ENCODE results near the gene IL1RN.

The IL1RN gene

GRCh38 chr2:113173542-113174375 is 46.4 kb downstream of the IL1RN start, which contains the start of gene PSD4:
TSS of gene PSD4 (plus strand) at chr2:113173971. CDS start at chr2:113182457, 8,486 bp downstream.
- DNase-seq (ENCODE audit: low read depth in 2 of 2): peak; percentile 75 to 76

DNA sequence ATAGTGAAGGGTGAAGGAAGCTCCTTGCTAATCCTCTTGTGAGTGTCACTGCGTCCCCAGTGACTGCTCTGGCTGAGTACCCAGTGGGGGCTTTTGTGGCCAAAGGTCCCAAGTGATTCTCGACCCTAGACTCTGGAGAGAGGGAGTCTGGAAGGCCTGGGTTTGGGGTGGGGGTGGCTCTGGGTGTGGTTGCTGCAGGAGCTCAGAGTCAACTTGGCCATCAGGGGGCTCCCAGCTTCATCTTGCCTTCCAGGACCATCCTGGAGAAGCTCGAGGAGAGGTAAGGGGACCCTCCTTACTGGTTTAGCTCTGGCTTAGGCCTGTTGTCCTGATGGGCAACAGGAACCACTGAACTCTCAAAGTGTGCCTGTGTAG is 47.0 kb downstream of the IL1RN start:
- DNase-seq (ENCODE audit: low read depth in 2 of 2): no peak

DNA sequence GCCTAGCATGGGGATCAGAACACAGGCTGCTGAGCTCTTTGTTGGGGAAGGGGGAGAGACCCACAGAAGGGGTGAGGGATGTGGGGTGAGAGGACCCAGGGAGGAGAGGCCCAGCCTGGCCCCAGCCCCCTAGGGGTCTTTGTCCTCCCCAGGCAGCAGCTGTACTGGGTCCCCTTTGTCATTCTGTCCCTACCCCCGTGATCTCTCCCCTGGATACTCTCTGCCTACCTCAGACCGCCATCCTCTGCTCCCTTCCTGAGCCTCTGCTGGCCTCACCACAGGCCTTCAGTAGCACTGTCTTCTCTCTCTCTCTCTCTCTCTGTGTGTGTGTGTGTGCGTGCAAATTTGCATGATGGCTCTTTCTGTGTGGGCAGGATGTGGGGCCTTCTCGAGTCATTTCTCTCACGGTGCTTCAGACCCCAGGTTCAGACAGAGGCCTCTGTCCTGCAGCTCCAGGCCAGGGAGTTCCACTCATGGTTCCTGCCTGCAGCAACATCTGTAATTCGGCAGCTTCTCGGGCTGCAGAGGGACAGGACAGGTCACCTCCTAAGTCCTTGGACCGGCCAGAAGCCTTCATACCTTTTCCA is 47.7 kb downstream of the IL1RN start:
- DNase-seq (ENCODE audit: low read depth in 2 of 2): peak in 1 of 2 donors; percentile 59

DNA sequence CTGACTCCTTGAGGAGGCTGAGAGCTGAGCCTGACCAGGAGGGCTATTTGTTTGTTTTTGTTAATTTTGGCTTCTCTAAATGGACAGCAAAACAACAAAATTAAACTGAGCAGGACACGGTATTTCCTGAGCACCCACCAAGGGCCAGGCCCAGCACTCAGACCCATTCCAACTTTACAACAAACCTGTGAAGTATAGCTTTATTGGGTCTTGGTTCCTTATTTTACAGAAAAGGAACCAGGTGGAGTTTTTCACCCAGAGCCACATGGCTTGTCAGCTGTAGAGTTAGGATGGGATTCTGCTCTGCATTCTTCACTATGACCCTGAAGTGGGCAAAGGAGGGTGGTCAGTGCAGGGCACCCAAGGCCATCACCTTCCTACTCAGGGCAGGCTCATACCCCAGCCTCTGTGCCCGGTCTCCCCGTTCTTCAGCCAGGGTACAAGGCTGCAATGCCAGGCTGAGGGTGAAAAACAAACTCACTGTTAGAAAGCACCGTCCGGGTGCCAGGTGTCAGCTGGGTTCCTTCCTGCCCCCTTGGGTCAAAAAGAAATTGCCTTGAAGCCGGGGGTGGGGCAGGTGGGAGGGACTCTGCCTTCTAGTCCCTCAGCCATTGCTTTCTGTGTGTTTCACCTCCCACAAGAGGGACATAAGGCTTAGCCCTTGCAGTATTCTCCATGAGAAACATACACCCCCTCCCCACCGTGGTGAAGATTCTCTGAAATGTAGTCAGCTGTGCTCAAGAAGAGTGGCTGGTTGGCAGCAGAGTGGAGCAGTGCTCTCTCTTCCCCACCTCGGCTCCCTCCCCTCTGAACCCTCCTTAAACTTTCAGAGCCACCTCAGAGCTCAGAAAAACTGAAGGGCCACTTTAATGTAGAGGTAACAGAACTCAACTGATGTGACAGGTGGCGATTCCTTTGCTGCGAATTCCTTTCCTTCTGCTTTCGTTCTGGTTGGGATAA is 48.6 kb downstream of the IL1RN start:
- no peak for DNase-seq (ENCODE audit: low read depth in 2 of 2)

DNA sequence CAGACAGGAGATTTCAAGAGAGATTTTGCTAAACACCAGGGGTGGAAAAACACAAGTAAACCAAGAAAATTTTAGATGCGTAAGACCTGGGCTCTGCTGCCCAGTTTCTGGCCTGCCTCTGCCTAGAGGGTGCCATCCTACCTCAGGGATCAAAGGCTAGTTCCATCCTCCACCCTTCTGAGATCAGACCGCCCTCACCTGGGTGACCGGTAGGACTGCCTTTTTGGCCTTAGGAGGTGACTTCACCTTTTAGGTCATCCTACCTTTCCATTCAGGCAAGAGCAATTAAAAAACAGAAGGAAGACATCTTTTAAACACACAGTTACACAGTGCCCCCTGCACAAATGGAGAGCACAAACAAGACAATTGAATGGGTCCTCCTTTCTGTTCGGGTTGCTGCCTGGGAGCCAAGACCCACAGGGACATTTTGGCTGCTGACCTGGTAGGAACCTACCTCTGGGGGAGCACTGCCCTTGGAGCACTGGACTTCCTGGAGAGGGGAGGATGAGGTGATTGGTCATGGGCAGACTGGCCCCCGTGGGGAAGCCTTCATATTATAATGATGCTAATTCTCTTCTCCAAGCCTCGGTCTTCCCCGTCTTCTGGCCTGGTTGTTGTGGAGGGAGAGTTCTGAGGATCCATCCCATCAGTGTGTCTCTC is 49.4 kb downstream of the IL1RN start:
- no peak for DNase-seq (ENCODE audit: low read depth in 2 of 2)

DNA sequence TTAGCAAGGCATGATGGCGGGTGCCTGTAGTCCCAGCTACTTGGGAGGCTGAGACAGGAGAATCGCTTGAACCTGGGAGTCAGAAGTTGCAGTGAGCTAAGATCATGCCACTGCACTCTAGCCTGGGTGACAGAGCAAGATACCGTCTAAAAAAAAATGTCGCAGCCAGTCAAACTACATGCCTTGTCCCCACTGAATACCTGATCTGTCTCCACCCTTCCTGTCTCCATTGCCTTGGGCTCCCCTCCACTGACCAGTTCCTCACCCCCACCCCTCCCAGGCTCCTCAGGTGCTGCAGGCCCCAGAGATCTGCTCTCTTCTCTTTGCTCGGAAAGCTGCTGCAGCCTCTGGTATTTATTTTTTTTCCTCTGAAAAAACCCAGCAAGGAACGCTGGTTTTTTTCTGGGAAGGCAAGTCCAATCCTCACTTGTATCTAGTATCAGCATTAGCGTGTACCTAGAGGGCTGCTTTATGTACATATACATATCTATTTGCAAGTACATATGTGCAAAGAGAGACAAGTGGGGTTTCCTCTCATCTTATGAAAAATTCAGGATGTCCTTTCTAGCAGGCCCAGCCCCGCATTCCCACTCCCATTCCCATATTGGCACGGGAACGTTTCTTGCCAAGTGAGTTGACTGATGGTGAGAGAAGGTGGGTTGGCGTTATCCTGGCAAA is 50.8 kb downstream of the IL1RN start:
- DNase-seq (ENCODE audit: low read depth in 2 of 2): no peak

DNA sequence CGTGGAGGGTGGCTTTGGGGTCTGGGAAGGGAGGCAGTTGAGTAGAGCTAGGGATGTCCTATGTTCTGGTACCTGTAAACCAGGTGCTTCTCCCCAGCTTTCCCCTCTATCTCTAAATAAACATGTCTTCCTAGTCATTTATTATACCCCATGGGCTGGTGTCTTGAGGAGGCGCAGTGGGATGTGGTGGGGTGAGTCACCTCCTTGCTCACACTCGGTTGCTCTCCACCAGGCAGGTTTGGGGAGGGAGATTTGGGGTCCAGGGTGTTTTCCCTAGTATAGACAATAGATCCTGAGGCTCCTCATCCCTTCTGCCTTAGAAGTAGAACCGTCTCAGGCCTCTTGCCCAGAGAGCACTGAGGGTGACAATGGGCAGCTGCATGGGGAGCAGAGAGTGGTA is 51.5 kb downstream of the IL1RN start:
- no peak for DNase-seq (ENCODE audit: low read depth in 2 of 2)

DNA sequence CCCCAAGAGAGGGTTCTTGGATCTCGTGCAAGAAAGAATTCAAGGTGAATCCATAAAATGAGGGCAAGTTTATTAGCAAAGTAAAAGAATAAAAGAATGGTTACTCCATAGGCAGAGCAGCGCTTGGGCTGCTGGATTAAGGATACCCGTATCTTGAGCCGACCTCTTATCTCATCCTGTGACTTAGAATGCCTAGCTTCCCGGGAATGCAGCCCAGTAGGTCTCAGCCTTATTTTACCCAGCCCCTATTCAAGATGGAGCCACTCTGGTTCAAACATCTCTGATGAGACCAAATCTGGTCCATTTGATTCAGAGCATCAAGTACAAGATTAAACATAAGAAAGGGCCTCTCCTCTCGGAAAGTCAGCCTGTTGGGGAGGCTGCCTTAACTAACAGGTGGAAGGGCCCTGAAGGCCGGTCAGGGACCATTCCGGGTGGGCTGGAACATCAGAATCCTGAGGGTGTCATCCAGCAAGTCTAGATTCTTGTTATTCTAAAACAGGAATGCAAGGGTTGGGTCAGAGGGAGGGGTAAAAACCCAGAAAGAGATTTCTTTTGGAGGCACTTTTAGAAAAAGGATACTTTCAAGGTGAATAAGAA is 52.1 kb downstream of the IL1RN start:
- DNase-seq (ENCODE audit: low read depth in 2 of 2): no peak

DNA sequence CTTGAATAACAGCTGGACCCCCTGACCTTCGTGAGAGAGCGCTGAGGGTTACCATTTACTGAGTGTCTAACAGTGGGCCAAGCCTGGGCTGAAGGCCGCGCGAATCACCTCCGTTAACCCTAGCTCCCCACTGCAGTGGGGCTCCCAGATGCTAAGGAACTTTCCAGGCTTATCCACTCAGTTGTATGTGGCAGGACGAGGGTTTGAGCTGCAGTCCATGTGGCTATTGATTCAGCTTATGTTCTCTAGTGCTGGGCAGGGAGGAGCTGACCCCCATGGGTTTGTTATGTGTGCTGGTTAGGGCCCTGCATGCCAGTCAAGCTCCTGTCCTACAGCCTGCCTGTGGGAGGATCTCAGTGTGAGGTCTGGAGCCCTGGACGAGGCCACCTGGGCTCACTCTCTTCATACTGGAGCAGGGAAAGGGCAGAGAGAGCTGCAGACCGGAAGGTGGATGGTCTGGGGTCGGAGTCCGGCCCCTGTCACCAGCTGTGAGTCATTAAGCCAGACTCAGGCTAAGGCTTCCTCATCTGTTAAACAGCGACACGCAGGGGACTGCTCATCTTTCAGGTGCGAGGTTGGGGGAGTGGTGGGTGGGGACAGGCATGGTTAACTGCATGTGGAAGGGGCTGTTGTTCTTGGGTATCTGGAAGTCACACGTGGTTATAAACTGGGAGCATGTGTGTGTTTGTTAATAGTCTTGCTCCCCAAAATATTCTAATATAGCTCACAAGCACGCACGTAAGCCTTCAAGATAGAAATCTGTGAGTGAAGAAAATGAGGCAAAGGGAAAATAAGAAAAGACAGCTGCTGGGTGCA is 52.9 kb downstream of the IL1RN start:
- no peak for DNase-seq (ENCODE audit: low read depth in 2 of 2)

GRCh38 chr2:113181258-113182051 is 54.1 kb downstream of the IL1RN start:
- no peak for DNase-seq (ENCODE audit: low read depth in 2 of 2)

DNA sequence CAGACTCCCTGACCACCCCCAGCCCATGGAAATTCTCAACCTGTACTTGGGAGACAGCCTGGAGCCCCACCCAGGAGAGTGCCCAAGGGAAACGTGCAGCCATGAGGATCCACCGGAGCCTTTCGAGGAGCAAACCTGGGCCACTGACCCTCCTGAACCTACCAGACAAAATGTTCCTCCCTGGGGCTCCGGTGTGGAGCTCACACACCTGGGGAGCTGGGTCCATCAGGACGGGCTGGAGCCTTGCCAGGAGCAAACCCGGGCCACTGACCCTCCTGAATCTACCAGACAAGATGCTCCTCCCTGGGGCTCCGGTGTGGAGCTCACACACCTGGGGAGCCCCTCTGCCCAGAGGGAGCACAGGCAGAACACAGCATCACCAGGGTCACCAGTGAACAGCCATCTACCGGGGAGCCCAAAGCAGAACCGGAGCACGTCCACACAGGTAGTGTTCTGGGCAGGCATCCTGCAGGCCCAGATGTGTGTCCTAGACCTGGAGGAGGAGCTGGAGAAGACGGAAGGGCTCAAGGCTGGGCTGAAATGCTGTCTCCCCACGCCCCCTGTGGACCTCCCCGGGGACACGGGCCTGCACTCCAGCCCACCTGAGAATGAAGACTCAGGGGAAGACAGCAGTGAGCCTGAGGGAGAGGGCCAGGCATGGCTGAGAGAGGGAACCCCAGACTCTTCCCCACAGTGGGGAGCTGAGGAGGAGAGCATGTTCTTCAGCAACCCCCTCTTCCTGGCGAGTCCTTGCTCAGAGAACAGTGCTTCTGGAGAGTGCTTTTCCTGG is 55.3 kb downstream of the IL1RN start:
- DNase-seq (ENCODE audit: low read depth in 2 of 2): no peak

DNA sequence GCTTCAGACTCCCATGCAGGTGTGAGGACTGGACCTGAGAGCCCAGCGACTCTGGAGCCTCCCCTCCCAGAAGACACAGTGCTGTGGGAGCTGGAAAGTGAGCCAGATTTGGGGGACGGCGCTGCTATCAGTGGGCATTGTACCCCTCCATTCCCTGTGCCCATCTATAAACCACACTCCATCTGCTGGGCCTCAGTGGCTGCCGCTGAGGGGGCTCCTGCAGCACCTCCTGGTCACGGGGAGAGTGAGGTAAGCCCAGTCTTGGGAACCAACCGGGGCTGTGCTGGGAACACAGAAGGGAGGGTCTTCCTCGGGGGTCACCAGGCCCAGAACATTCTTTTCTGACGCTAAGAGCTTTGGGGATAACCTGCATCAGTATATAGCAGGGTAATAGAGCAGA is 55.9 kb downstream of the IL1RN start:
- DNase-seq (ENCODE audit: low read depth in 2 of 2): no peak

Measured in activated CD4-positive, alpha-beta T cell treated with anti-CD3 and anti-CD28 coated beads for 24 hours (primary cell).